ENCODE results near the gene RNF34.

The RNF34 gene

GRCh38 chr12:121388421-121388981 is 11.4 kb upstream of the RNF34 start:
- no peak overlapping the region for H3K4me3 ChIP-seq (ENCODE audit: low read length in 2 of 2)
- H3K4me1 ChIP-seq (ENCODE audit: control insufficient read depth in 2 of 2, insufficient read depth in 2 of 2, low read length in 2 of 2): no peaks in the 10 kb centered on the region
- H3K9me3 ChIP-seq (ENCODE audit: control insufficient read depth in 2 of 2, low read length in 2 of 2): no peaks in the 10 kb centered on the region
- no peak overlapping the region for H3K27ac ChIP-seq (ENCODE audit: low read depth in 2 of 2, low read length in 2 of 2)
- H3K27me3 ChIP-seq (ENCODE audit: control insufficient read depth in 2 of 2, insufficient read depth in 2 of 2, low read length in 2 of 2): no peaks in the 10 kb centered on the region
- H3K36me3 ChIP-seq (ENCODE audit: control insufficient read depth in 2 of 2, insufficient read depth in 2 of 2, low read length in 2 of 2): no peaks in the 10 kb centered on the region
- no peak overlapping the region for H3K9ac ChIP-seq (ENCODE audit: low read depth in 1 of 2, low read length in 2 of 2)

DNA sequence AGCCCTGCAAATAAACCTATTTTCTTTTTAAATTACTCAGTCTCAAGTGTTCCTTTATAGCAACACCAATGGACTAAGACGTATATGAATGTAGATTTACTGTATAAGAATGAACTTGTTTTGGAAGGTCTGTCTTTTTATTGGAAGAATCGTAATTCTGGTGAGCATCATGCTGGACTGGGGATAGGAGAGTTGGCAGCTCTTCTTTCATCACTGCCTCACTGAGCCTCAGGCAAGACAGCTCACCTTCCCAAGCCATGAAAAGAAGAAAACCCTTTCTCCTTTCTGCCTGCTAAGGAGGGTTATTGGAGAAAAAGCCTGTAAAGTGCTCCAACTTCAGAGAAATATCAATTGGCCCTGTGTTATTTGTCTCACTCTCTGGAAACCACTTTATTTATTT is 9.1 kb upstream of the RNF34 start:
- no peaks in the 10 kb centered on the region for H3K4me1 ChIP-seq (ENCODE audit: control insufficient read depth in 2 of 2, insufficient read depth in 2 of 2, low read length in 2 of 2)
- no peaks in the 10 kb centered on the region for H3K27me3 ChIP-seq (ENCODE audit: control insufficient read depth in 2 of 2, insufficient read depth in 2 of 2, low read length in 2 of 2)
- H3K36me3 ChIP-seq (ENCODE audit: control insufficient read depth in 2 of 2, insufficient read depth in 2 of 2, low read length in 2 of 2): no peaks in the 10 kb centered on the region
- no peak overlapping the region for H3K27ac ChIP-seq (ENCODE audit: low read depth in 2 of 2, low read length in 2 of 2)
- no peak overlapping the region for H3K4me3 ChIP-seq (ENCODE audit: low read length in 2 of 2)
- H3K9me3 ChIP-seq (ENCODE audit: control insufficient read depth in 2 of 2, low read length in 2 of 2): no peaks in the 10 kb centered on the region
- no peak overlapping the region for H3K9ac ChIP-seq (ENCODE audit: low read depth in 1 of 2, low read length in 2 of 2)

GRCh38 chr12:121391619-121392324 is 8.1 kb upstream of the RNF34 start:
- peak overlapping the region in 1 of 2 donors; percentile 28 for H3K27ac ChIP-seq (ENCODE audit: low read depth in 2 of 2, low read length in 2 of 2)
- H3K9ac ChIP-seq (ENCODE audit: low read depth in 1 of 2, low read length in 2 of 2): no peak overlapping the region
- no peaks in the 10 kb centered on the region for H3K9me3 ChIP-seq (ENCODE audit: control insufficient read depth in 2 of 2, low read length in 2 of 2)
- no peaks in the 10 kb centered on the region for H3K27me3 ChIP-seq (ENCODE audit: control insufficient read depth in 2 of 2, insufficient read depth in 2 of 2, low read length in 2 of 2)
- no peaks in the 10 kb centered on the region for H3K36me3 ChIP-seq (ENCODE audit: control insufficient read depth in 2 of 2, insufficient read depth in 2 of 2, low read length in 2 of 2)
- no peaks in the 10 kb centered on the region for H3K4me1 ChIP-seq (ENCODE audit: control insufficient read depth in 2 of 2, insufficient read depth in 2 of 2, low read length in 2 of 2)
- peak overlapping the region in 1 of 2 donors; percentile 61 for H3K4me3 ChIP-seq (ENCODE audit: low read length in 2 of 2)

DNA sequence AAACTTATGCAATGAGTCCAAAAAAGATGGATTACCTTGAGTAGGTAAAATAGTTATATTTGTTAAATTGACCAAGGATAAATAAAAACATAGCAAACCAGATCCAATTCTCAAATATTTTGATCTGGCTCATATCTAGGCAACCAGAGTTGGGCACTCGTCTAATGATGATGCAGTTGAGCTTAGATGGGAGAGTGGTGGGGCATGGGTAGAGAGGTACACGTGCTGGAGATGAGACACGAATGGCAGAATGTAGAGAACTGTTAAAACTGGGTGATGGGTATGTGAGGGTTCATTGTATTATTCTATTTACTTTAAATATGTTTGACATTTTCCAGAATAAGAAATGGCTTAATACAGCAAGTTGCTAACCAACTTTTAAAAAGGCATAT is 7.6 kb upstream of the RNF34 start:
- Histone ChIP-seq H3K36me3 (ENCODE audit: control insufficient read depth in 2 of 2, insufficient read depth in 2 of 2, low read length in 2 of 2) (no peaks in the 10 kb centered on the region), H3K4me1 (ENCODE audit: control insufficient read depth in 2 of 2, insufficient read depth in 2 of 2, low read length in 2 of 2) (no peaks in the 10 kb centered on the region), H3K9ac (ENCODE audit: low read depth in 1 of 2, low read length in 2 of 2) (no peak overlapping the region), H3K27me3 (ENCODE audit: control insufficient read depth in 2 of 2, insufficient read depth in 2 of 2, low read length in 2 of 2) (no peaks in the 10 kb centered on the region), H3K9me3 (ENCODE audit: control insufficient read depth in 2 of 2, low read length in 2 of 2) (no peaks in the 10 kb centered on the region), H3K27ac (ENCODE audit: low read depth in 2 of 2, low read length in 2 of 2) (no peak overlapping the region), H3K4me3 (ENCODE audit: low read length in 2 of 2) (no peak overlapping the region)

DNA sequence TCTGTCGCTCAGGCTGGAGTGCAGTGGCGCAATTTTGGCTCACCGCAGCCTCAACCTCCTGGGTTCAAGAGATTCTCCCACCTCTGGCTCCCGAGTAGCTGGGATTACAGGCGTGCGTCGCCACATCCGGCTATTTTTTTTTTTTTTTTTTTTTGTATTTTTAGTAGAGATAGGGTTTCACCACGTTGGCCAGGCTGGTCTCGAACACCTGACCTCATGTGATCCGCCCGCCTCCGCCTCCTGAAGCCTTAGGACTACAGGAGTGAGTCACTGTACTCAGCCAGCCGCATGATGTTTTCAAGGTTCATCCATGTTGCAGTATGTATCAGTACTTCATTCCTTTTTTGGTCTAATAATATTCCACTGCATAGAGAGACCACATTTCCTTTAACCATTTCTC is 2.4 kb upstream of the RNF34 start:
- Histone ChIP-seq H3K4me1 (ENCODE audit: control insufficient read depth in 2 of 2, insufficient read depth in 2 of 2, low read length in 2 of 2) (peaks cover 13 to 15% of the 10 kb centered on the region in 2 donors), H3K9ac (ENCODE audit: low read depth in 1 of 2, low read length in 2 of 2) (no peak overlapping the region), H3K27me3 (ENCODE audit: control insufficient read depth in 2 of 2, insufficient read depth in 2 of 2, low read length in 2 of 2) (no peaks in the 10 kb centered on the region), H3K9me3 (ENCODE audit: control insufficient read depth in 2 of 2, low read length in 2 of 2) (no peaks in the 10 kb centered on the region), H3K27ac (ENCODE audit: low read depth in 2 of 2, low read length in 2 of 2) (no peak overlapping the region), H3K36me3 (ENCODE audit: control insufficient read depth in 2 of 2, insufficient read depth in 2 of 2, low read length in 2 of 2) (no peaks in the 10 kb centered on the region), H3K4me3 (ENCODE audit: low read length in 2 of 2) (no peak overlapping the region)

DNA sequence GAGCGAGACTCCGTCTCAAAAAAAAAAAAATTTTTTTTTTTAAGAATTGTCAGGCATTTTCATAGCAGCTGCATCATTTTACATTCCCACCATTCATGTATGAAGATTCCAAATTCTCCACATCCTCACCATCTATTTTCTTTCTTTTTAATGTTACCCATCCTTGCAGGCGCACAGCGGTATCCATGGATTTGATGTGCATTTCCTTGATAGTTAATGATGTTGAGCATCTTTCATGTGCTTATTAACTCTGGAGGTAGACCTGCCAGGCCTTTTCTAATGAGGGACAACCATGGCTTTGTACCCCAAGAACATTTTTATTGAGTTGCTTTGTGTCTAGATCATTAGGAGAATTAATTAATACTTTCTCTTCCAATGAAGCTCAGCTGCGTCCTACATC is 1.6 kb upstream of the RNF34 start:
- H3K4me3 ChIP-seq (ENCODE audit: low read length in 2 of 2): no peak overlapping the region
- H3K27ac ChIP-seq (ENCODE audit: low read depth in 2 of 2, low read length in 2 of 2): no peak overlapping the region
- no peaks in the 10 kb centered on the region for H3K9me3 ChIP-seq (ENCODE audit: control insufficient read depth in 2 of 2, low read length in 2 of 2)
- H3K4me1 ChIP-seq (ENCODE audit: control insufficient read depth in 2 of 2, insufficient read depth in 2 of 2, low read length in 2 of 2): peaks cover 13 to 15% of the 10 kb centered on the region in 2 donors
- H3K9ac ChIP-seq (ENCODE audit: low read depth in 1 of 2, low read length in 2 of 2): no peak overlapping the region
- H3K36me3 ChIP-seq (ENCODE audit: control insufficient read depth in 2 of 2, insufficient read depth in 2 of 2, low read length in 2 of 2): peaks cover 0 to under 1% of the 10 kb centered on the region in 2 donors
- H3K27me3 ChIP-seq (ENCODE audit: control insufficient read depth in 2 of 2, insufficient read depth in 2 of 2, low read length in 2 of 2): no peaks in the 10 kb centered on the region

- H3K4me3 ChIP-seq (ENCODE audit: low read length in 2 of 2): peak overlapping the region; percentile 84 to 97
- H3K9ac ChIP-seq (ENCODE audit: low read depth in 1 of 2, low read length in 2 of 2): peak overlapping the region; percentile 92 to 94
- H3K27me3 ChIP-seq (ENCODE audit: control insufficient read depth in 2 of 2, insufficient read depth in 2 of 2, low read length in 2 of 2): no peaks in the 10 kb centered on the region
- H3K4me1 ChIP-seq (ENCODE audit: control insufficient read depth in 2 of 2, insufficient read depth in 2 of 2, low read length in 2 of 2): peaks cover 13 to 15% of the 10 kb centered on the region in 2 donors
- H3K9me3 ChIP-seq (ENCODE audit: control insufficient read depth in 2 of 2, low read length in 2 of 2): no peaks in the 10 kb centered on the region
- H3K36me3 ChIP-seq (ENCODE audit: control insufficient read depth in 2 of 2, insufficient read depth in 2 of 2, low read length in 2 of 2): peaks cover 3 to 10% of the 10 kb centered on the region in 2 donors
- peak overlapping the region; percentile 93 to 95 for H3K27ac ChIP-seq (ENCODE audit: low read depth in 2 of 2, low read length in 2 of 2)
These were observed 618 bp downstream of the RNF34 start for GRCh38 chr12:121400332-121401139.

DNA sequence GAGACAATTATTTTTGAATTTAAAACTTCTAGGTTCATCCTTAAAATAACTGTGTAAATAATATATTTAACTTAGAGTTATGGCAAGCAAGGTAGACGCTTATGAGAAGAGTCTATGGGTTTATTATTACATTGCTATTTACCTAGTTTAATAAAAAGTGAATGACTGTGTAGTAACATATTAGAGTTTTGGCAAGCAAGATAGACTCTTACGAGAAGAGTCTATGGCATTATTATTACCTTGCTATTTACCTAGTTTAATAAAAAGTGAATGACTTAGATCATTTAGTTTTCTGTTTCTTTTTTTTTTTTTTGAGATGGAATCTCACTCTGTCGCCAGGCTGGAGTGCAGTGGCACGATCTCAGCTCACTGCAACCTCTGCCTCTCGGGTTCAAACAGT is 3.8 kb downstream of the RNF34 start:
- Histone ChIP-seq H3K4me1 (ENCODE audit: control insufficient read depth in 2 of 2, insufficient read depth in 2 of 2, low read length in 2 of 2) (peaks cover 12 to 15% of the 10 kb centered on the region in 2 donors), H3K36me3 (ENCODE audit: control insufficient read depth in 2 of 2, insufficient read depth in 2 of 2, low read length in 2 of 2) (peaks cover 9 to 24% of the 10 kb centered on the region in 2 donors), H3K27ac (ENCODE audit: low read depth in 2 of 2, low read length in 2 of 2) (no peak overlapping the region), H3K9me3 (ENCODE audit: control insufficient read depth in 2 of 2, low read length in 2 of 2) (no peaks in the 10 kb centered on the region), H3K9ac (ENCODE audit: low read depth in 1 of 2, low read length in 2 of 2) (no peak overlapping the region), H3K4me3 (ENCODE audit: low read length in 2 of 2) (no peak overlapping the region), H3K27me3 (ENCODE audit: control insufficient read depth in 2 of 2, insufficient read depth in 2 of 2, low read length in 2 of 2) (no peaks in the 10 kb centered on the region)

DNA sequence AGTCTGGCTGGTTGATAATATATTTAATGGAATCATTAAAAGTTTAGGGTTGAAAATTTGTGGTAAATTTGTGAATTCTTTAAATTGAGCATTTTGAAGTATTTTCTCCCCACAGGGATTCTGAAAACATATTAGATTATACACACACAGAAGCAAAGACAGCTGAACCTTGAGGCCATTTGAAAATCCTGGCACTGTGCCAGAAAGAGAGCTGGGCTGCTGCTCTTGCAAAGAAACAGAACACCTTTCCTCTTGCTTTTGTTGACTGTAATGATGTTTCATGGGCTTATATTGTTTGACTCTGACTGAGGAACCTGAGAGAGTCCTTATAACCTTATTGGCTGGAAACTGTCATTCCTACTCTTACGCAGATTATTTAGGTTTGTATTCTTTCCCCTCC is 4.8 kb downstream of the RNF34 start:
- no peak overlapping the region for H3K27ac ChIP-seq (ENCODE audit: low read depth in 2 of 2, low read length in 2 of 2)
- H3K4me1 ChIP-seq (ENCODE audit: control insufficient read depth in 2 of 2, insufficient read depth in 2 of 2, low read length in 2 of 2): peaks cover 4 to 10% of the 10 kb centered on the region in 2 donors
- H3K9ac ChIP-seq (ENCODE audit: low read depth in 1 of 2, low read length in 2 of 2): no peak overlapping the region
- H3K36me3 ChIP-seq (ENCODE audit: control insufficient read depth in 2 of 2, insufficient read depth in 2 of 2, low read length in 2 of 2): peaks cover 9 to 24% of the 10 kb centered on the region in 2 donors
- H3K27me3 ChIP-seq (ENCODE audit: control insufficient read depth in 2 of 2, insufficient read depth in 2 of 2, low read length in 2 of 2): no peaks in the 10 kb centered on the region
- no peaks in the 10 kb centered on the region for H3K9me3 ChIP-seq (ENCODE audit: control insufficient read depth in 2 of 2, low read length in 2 of 2)
- no peak overlapping the region for H3K4me3 ChIP-seq (ENCODE audit: low read length in 2 of 2)

DNA sequence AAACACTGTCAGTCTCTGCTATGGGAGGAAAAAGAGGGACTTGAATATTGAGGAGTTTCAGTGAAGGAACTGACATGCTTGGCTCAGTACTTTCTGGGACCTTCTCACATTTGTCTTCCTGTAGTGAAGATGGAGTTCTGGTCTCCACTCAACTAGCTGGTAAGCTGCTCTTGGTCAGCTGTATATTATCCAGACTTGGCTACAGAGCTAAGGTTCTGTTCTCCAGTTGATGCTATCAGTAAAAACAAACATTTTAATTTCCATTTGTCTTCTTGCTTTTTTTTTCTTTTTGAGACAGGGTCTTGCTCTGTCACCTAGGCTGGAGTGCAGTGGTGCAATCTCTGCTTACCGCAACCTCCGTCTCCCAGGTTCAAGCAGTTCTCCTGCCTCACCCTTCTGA is 5.3 kb downstream of the RNF34 start:
- Histone ChIP-seq H3K9me3 (ENCODE audit: control insufficient read depth in 2 of 2, low read length in 2 of 2) (no peaks in the 10 kb centered on the region), H3K27me3 (ENCODE audit: control insufficient read depth in 2 of 2, insufficient read depth in 2 of 2, low read length in 2 of 2) (no peaks in the 10 kb centered on the region), H3K27ac (ENCODE audit: low read depth in 2 of 2, low read length in 2 of 2) (no peak overlapping the region), H3K9ac (ENCODE audit: low read depth in 1 of 2, low read length in 2 of 2) (no peak overlapping the region), H3K4me3 (ENCODE audit: low read length in 2 of 2) (no peak overlapping the region), H3K4me1 (ENCODE audit: control insufficient read depth in 2 of 2, insufficient read depth in 2 of 2, low read length in 2 of 2) (peaks cover 4 to 10% of the 10 kb centered on the region in 2 donors), H3K36me3 (ENCODE audit: control insufficient read depth in 2 of 2, insufficient read depth in 2 of 2, low read length in 2 of 2) (peaks cover 9 to 24% of the 10 kb centered on the region in 2 donors)
